Astrocyte (in vitro differentiated cells and primary cell): ENCODE data around the gene CAV1. TPM values are rescaled to one million over a fixed set of nuclear protein-coding genes. Genes with fewer than 3 reads are reported as not detected.

Experiments
- DNase-seq: peaks from one replicate; pipeline ENCODE4 v3.0.0-alpha.2; 2010; ENCODE audit warnings: low read depth
- FAIRE-seq: peaks from 2 replicates; lab custom pipeline; 2011; peaks lifted over from hg19 to GRCh38; lab: Jason Lieb, UNC
- H2AFZ ChIP-seq: 2 replicates; pipeline ENCODE4 v1.6.0; 2012; ENCODE audit warnings: low read depth, low read length, inconsistent platforms
- H3K27ac ChIP-seq: 2 replicates; pipeline ENCODE4 v1.5.1; 2011; ENCODE audit warnings: low read depth, low read length, inconsistent platforms
- H3K27me3 ChIP-seq: 2 replicates; pipeline ENCODE4 v1.6.0; 2011; ENCODE audit warnings: low read length, inconsistent platforms; ENCODE audit not compliant: insufficient read depth
- H3K36me3 ChIP-seq: 2 replicates; pipeline ENCODE4 v1.5.1; 2011; ENCODE audit warnings: low read length, inconsistent platforms; ENCODE audit not compliant: insufficient read depth
- H3K4me1 ChIP-seq: 2 replicates; pipeline ENCODE4 v1.5.1; 2011; ENCODE audit warnings: low read length, inconsistent platforms; ENCODE audit not compliant: insufficient read depth
- H3K4me2 ChIP-seq: 2 replicates; pipeline ENCODE4 v1.6.0; 2012; ENCODE audit warnings: low read length, inconsistent platforms
- H3K4me3 ChIP-seq: 2 replicates; pipeline ENCODE4 v1.5.1; 2011; ENCODE audit warnings: low read depth, mild to moderate bottlenecking, low read length, inconsistent platforms; ENCODE audit not compliant: insufficient read depth
- H3K79me2 ChIP-seq: 2 replicates; pipeline ENCODE4 v1.6.0; 2012; ENCODE audit warnings: mild to moderate bottlenecking, low read length, inconsistent platforms; ENCODE audit not compliant: insufficient read depth
- H3K9ac ChIP-seq: 2 replicates; pipeline ENCODE4 v1.6.0; 2012; ENCODE audit warnings: mild to moderate bottlenecking, low read length, inconsistent platforms
- H3K9me3 ChIP-seq: 2 replicates; pipeline ENCODE4 v1.5.1; 2012; ENCODE audit warnings: low read depth, mild to moderate bottlenecking, low read length, inconsistent platforms; ENCODE audit not compliant: insufficient read depth
- H4K20me1 ChIP-seq: 2 replicates; pipeline ENCODE4 v1.6.0; 2012; ENCODE audit warnings: low read length, inconsistent platforms; ENCODE audit not compliant: insufficient read depth
- H3K27ac Mint-ChIP-seq: one replicate; pipeline ENCODE4 v1.8.0; 2021; ENCODE audit warnings: mild to moderate bottlenecking, mixed read lengths; ENCODE audit not compliant: unreplicated experiment
- H3K27me3 Mint-ChIP-seq: one replicate; pipeline ENCODE4 v1.8.0; 2021; ENCODE audit warnings: low read depth, mixed read lengths; ENCODE audit not compliant: unreplicated experiment
- H3K36me3 Mint-ChIP-seq: one replicate; pipeline ENCODE4 v1.8.0; 2021; ENCODE audit warnings: low read depth, mixed read lengths; ENCODE audit not compliant: unreplicated experiment
- H3K4me1 Mint-ChIP-seq: one replicate; pipeline ENCODE4 v1.8.0; 2021; ENCODE audit warnings: low read depth, mixed read lengths; ENCODE audit not compliant: unreplicated experiment
- H3K4me3 Mint-ChIP-seq: one replicate; pipeline ENCODE4 v1.8.0; 2021; ENCODE audit warnings: mild to moderate bottlenecking, moderate library complexity, mixed read lengths; ENCODE audit not compliant: unreplicated experiment
- H3K9me3 Mint-ChIP-seq: one replicate; pipeline ENCODE4 v1.8.0; 2021; ENCODE audit warnings: mild to moderate bottlenecking, mixed read lengths; ENCODE audit not compliant: unreplicated experiment
- EZH2 ChIP-seq: IDR thresholded peaks from 2 replicates; pipeline ENCODE4 v1.6.1; 2012; ENCODE audit warnings: mild to moderate bottlenecking, low read length, inconsistent platforms; ENCODE audit not compliant: insufficient read depth
- total RNA-seq: library from RNA; stranded (reverse); gene quantifications from 2 replicates; pipeline ENCODE4 v1.2.1, GENCODE V29; 2021
- TF ChIP-seq, protein P1 (sequence below): IDR thresholded peaks from 2 replicates; pipeline ENCODE4 v1.5.1; 2011; ENCODE audit warnings: low read depth, mild to moderate bottlenecking, inconsistent platforms, low read length, moderate library complexity; ENCODE audit not compliant: insufficient read depth

Gene CAV1
- total RNA-seq, 1 donor from 2014 or later, result 472 TPM

DNA sequence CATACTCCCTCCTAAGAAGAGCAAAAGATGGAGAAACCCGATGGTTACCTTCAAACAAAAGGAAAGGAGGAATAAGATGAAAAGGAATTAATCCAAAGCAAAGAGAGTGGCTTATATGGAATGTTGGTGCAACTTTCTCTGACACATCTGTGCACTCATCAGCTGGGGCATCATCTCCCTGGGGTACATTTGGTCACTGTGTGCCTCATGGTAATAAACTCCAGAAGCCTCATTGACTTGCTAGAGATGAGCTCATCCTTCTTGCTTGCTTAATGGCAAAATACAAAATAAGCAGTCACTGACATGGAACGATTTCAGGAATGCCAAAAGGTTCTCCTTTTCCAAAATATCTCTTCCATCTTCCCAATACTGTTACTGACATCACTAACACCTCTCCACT, 22.5 kb downstream of the CAV1 start:
- no peaks in the 10 kb centered on the region for H3K27me3 ChIP-seq
- Mint-ChIP-seq H3K9me3 (no peaks in the 10 kb centered on the region), H3K27ac (no peak overlapping the region), H3K4me1 (peaks cover 38% of the 10 kb centered on the region), H3K27me3 (no peaks in the 10 kb centered on the region), H3K36me3 (peaks cover 20% of the 10 kb centered on the region), H3K4me3 (no peak overlapping the region)
- no peaks in the 10 kb centered on the region for H3K9me3 ChIP-seq
- no peak overlapping the region for H3K27ac ChIP-seq
- H3K4me2 ChIP-seq, result no peak overlapping the region
- no peak overlapping the region for H3K4me3 ChIP-seq
- H2AFZ ChIP-seq, result no peak overlapping the region
- DNase-seq (no peak), FAIRE-seq (peak; percentile 52)
- peaks cover 96% of the 10 kb centered on the region for H3K79me2 ChIP-seq
- peaks cover 52% of the 10 kb centered on the region for H3K36me3 ChIP-seq
- peaks cover 46% of the 10 kb centered on the region for H4K20me1 ChIP-seq
- H3K9ac ChIP-seq, result no peak overlapping the region
- TF ChIP-seq, protein P1, sequence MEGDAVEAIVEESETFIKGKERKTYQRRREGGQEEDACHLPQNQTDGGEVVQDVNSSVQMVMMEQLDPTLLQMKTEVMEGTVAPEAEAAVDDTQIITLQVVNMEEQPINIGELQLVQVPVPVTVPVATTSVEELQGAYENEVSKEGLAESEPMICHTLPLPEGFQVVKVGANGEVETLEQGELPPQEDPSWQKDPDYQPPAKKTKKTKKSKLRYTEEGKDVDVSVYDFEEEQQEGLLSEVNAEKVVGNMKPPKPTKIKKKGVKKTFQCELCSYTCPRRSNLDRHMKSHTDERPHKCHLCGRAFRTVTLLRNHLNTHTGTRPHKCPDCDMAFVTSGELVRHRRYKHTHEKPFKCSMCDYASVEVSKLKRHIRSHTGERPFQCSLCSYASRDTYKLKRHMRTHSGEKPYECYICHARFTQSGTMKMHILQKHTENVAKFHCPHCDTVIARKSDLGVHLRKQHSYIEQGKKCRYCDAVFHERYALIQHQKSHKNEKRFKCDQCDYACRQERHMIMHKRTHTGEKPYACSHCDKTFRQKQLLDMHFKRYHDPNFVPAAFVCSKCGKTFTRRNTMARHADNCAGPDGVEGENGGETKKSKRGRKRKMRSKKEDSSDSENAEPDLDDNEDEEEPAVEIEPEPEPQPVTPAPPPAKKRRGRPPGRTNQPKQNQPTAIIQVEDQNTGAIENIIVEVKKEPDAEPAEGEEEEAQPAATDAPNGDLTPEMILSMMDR, result no peak
- no peak for TF ChIP-seq EZH2
- H3K4me1 ChIP-seq, result peaks cover 16% of the 10 kb centered on the region

DNA sequence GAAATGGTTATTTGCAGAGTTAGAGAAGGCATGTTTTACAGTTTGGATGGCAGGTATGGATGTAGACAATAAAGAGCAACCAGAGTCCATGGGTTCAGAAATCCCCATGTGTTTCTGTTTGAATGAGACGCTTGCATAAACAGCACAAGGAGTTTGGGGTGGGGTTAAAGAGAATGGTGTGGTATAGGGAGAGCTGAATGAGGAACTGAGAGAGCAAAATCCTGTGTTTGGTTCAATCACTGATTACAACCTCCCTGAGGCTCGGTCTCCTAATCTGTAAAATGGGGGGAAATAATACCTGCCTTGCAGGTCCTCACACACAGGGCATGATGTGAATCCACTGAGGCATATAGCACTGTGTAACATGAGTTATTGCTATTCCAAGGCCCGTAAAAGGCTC, 23.7 kb downstream of the CAV1 start:
- peaks cover 5% of the 10 kb centered on the region for H3K4me1 ChIP-seq
- Mint-ChIP-seq H3K36me3 (peaks cover 24% of the 10 kb centered on the region), H3K27ac (no peak overlapping the region), H3K27me3 (no peaks in the 10 kb centered on the region), H3K9me3 (no peaks in the 10 kb centered on the region), H3K4me1 (peaks cover 26% of the 10 kb centered on the region), H3K4me3 (no peak overlapping the region)
- DNase-seq (no peak), FAIRE-seq (no peak)
- peaks cover 97% of the 10 kb centered on the region for H3K79me2 ChIP-seq
- H4K20me1 ChIP-seq, result peaks cover 42% of the 10 kb centered on the region
- no peak overlapping the region for H3K4me2 ChIP-seq
- H3K9ac ChIP-seq, result no peak overlapping the region
- no peak overlapping the region for H3K27ac ChIP-seq
- TF ChIP-seq EZH2, result no peak
- TF ChIP-seq, protein P1, result no peak
- H3K4me3 ChIP-seq, result no peak overlapping the region
- no peaks in the 10 kb centered on the region for H3K9me3 ChIP-seq
- no peaks in the 10 kb centered on the region for H3K27me3 ChIP-seq
- H2AFZ ChIP-seq, result no peak overlapping the region
- peaks cover 54% of the 10 kb centered on the region for H3K36me3 ChIP-seq

DNA sequence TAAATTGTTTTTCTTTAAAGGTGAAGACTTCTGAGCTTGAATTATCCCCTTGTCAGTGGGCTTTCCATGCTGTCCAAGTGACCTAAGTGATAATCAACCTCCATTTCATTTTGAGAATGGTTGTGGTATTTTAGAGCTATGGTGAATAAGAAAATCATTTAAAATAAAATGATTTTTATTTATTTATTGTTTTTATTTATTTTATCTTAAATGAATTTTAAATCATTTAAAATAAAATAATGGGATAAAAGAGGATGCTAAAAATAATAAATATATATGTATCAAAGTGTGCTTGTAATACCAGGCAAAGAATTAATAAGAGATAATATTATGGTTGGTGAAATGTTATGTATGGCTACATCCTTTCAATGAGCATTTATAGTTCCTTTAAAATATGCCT, 24.5 kb downstream of the CAV1 start:
- Histone ChIP-seq H3K4me3 (no peak overlapping the region), H3K9me3 (no peaks in the 10 kb centered on the region), H3K4me2 (no peak overlapping the region), H3K27ac (no peak overlapping the region), H3K36me3 (peaks cover 59% of the 10 kb centered on the region), H3K79me2 (peaks cover 97% of the 10 kb centered on the region), H3K9ac (no peak overlapping the region), H4K20me1 (peaks cover 49% of the 10 kb centered on the region), H3K27me3 (no peaks in the 10 kb centered on the region), H3K4me1 (peaks cover 3% of the 10 kb centered on the region), H2AFZ (no peak overlapping the region)
- TF ChIP-seq, protein P1, result no peak
- no peak for TF ChIP-seq EZH2
- H3K27ac Mint-ChIP-seq, result no peak overlapping the region
- H3K27me3 Mint-ChIP-seq, result no peaks in the 10 kb centered on the region
- FAIRE-seq, result no peak
- no peak for DNase-seq
- H3K36me3 Mint-ChIP-seq, result peaks cover 25% of the 10 kb centered on the region
- peaks cover 25% of the 10 kb centered on the region for H3K4me1 Mint-ChIP-seq
- no peaks in the 10 kb centered on the region for H3K9me3 Mint-ChIP-seq
- H3K4me3 Mint-ChIP-seq, result no peak overlapping the region
